HuH-7.5 (cell line): ENCODE measurements around the gene MYO5B.
"Not testable (repeated sequence)": the region's sequence is repeated elsewhere in the genome, so short reads cannot be mapped to it uniquely, and the experiment has no call there.

Source experiments
- DNase-seq: peaks from one replicate; pipeline ENCODE4 v3.0.0; 2011; ENCODE audit warnings: low spot score

The MYO5B gene

DNA sequence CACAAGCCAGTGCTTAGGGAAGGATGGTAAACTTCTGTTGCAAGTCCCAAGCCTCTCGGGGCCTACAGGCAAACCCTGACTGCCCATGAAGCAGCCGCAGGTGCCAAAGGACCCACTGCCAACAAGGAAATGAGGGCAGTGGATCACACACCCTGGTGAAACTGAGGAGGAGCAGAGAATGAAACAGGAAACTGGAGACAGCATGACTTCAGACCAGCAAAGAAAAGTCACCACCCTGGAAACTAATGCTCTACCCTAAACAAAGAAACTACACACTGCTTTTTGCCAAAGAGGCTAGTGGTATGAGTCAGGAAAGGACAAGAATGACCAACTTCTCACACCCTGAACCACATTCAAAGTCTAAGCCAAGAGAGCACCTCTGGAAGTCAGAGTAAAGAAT is 97.2 kb downstream of the MYO5B start:
- no peak for DNase-seq

DNA sequence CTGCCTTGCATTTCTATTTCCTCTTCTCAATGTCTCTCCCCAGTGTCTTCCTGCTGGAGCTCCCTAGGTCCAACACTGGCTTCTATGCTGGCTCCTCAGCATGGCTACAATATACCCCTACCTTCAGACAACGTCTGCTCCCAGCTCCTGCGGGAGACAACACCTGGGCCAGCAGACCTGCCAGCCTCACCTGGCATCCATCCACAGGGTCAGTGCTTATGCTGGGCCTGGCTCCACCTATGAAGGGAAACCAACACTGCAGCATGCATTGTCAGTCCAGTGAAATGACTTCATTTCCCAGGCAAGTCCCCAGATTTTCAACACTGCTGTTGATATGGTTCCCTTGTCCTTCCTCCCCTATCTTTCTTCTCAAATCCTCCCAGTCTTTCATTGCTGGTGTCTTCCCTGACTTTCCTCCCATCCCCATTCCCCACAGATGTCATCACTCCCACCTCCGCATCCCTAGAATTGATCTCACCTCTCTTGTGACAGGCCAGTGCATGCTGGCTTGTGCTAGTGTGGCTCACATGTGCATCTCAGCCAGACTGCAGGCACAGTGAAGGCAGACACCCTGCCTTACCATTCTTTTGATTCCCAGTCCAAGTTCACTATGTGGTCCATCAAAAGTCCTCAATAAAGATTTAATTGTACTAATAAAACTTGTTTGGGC is 98.0 kb downstream of the MYO5B start:
- no peak for DNase-seq

DNA sequence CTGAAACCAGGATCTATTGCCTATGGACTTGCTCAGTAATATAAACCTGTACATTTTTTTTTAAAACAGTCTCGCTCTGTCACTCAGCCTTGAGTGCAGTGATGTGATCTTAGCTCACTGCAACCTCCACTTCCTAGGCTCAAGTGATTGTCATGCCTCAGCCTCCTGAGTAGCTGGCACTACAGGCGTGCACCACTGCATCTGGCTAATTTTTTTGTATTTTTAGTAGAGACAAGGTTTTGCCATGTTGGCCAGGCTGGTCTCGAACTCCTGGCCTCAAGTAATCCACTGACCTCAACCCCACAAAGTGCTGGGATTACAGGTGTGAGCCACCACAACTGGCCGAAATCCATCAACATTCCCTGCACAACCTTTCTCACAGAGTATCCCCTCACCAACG is 100.2 kb downstream of the MYO5B start:
- DNase-seq = not testable (repeated sequence)

DNA sequence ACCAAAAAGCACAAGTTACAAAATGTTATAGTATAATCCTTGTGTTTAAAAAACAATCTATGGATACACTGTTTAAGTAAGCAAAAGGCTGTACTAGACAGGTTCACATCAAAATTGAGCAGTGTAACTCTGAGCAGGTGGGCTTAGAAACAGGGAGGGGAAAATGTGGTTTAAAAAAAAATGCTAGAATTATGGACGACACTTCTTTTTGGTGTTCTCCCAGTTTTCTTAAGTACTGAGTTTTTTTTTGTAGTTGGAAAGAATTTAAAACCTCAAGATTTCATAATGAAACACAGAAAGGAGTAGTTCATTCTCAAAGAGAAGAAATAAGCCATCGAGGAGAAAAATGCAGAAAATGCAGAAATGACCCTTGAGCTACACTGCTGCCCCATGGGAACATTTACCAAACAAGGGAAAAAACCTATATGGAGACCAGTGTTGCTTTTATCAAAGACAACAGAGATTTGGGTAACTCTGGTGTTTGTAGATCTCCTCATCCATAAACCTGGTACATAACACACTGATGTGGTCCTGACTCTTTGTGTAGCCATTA is 100.7 kb downstream of the MYO5B start:
- no peak for DNase-seq

DNA sequence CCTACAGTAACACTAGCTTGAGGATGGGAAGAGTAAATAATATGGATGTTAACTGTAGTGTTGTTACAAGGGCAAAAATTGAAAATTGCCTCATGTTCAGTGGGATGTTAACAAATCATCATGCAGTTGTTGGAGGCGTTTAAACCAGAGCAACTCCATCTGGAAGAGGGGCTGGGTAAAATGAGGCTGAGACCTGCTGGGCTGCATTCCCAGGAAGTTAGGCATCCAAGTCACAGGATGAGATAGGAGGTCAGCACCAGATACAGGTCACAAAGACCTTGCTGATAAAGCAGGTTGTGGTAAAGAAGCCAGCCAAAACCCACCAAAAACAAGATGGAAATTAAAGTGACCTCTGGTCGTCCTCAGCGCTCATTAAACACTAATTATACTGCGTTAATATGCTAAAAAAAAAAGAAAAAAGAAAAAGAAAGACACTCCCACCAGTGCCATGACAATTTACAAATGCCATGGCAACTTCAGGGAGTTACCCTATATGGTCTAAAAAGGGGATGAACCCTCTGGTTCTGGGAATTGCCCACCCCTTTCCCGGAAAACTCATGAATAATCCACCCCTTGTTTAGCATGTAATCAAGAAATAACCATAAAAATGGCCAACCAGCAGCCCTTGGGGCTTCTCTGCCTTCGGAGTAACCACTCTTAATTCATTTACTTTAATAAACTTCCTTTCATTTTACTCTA is 101.4 kb downstream of the MYO5B start:
- DNase-seq = no peak

- DNase-seq = no peak
Observed at GRCh38 chr18:50092245-50092805, 102.6 kb downstream of the MYO5B start.

DNA sequence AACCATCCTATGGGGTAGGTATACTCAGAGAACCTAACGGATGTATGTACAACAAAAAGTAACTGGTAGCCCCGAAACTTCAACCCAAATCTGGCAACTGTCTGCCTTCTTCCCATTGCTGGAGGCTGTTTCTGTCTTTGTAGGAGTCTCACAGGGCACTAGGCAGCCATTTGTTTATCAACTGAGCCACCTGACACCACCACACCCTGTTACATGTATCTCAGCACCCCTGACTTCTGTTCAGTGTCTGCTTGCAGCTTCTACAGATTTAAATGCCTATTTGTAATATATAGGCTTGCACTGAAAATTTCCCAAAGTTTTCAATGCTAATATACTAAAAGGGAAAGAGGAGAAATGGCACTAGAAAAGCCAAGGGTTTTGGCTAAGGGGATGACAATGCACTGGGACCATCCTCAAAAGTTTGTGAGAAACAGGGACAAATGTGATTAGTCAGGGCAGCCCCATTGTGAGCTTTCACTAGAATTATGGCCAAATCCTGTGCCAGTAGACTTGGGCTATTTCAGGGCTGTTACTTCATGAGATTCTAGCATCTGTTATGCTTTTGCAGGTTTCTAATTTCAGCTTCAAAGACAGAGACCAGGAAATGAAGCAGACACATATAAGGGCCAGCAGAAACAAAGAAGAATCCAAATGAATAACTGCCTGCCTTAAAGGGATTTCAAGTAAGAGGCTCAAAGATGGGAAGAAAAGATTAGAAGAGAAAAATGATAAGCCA is 103.3 kb downstream of the MYO5B start:
- no peak for DNase-seq

DNA sequence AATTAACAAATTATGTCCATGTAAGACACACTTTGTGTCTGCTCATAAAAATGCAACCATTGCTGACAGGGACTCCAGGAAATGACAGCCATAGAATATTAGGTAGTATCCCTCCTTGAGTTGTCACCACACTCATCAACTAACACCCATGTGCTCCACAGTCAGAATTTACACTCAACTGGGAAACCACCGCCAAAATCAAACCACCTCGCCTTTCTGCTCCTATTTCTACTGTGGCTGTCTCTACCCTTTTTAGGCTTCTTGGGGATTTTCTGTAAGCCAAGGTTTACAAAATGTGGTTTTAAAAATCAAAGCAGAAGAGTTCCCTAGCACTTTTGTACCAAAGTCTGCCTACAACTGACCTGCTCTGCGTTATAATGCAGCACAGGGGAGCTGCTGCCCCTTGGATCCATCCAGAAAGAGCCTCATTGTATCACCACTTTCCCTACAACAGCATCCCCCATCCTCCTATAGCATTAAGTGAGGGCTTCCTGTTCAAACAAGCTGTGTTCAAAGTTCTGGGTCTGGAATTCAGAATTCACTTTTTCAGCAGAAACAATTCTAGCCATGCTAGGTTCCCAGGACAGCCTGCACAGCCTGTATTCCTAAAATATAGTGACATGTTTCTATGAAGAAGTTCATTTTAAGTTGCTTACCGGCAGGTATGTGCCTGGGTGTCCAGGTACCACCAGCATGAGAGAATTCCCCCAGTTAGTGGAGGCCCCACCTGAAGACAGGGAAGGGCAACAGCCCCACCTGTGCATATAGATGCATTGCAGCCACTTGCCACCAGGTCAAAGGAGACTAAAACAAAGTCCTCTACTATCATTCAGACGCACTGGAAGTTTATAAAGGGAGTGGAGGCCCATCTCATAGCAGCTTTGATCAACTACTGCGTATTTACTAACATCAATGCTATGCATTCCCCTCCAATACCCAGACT is 104.3 kb downstream of the MYO5B start:
- DNase-seq = no peak

GRCh38 chr18:50089702-50090101 is 105.2 kb downstream of the MYO5B start:
- DNase-seq = no peak

- DNase-seq = no peak
Observed at GRCh38 chr18:50083708-50084107, 111.2 kb downstream of the MYO5B start.

GRCh38 chr18:50080932-50081560 is 113.9 kb downstream of the MYO5B start:
- no peak for DNase-seq

GRCh38 chr18:50080316-50080715 is 114.6 kb downstream of the MYO5B start:
- no peak for DNase-seq

GRCh38 chr18:50079571-50080295 is 115.2 kb downstream of the MYO5B start:
- no peak for DNase-seq

DNA sequence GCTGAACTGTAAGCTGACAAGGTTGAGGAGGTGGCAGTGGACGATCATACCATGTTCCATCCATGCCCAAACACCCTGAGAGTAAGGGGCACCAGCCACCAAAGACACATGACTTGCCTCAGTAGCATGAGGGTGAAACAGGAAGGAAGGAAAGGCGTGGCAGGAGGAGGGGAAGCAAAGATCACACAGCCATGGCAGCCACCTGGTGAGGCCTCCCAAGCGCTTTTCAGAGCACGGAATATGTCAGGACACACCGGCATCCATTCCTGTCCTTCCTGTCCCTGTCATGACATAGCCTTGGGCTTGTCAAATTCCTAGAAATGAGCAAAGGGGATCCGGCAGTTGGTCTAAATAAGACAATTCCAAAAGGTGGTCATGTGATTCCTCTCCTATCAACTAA is 118.7 kb downstream of the MYO5B start:
- no peak for DNase-seq

GRCh38 chr18:50075772-50076171 is 119.2 kb downstream of the MYO5B start:
- no peak for DNase-seq

- DNase-seq = no peak
Observed at GRCh38 chr18:50074404-50074803, 120.5 kb downstream of the MYO5B start.

DNA sequence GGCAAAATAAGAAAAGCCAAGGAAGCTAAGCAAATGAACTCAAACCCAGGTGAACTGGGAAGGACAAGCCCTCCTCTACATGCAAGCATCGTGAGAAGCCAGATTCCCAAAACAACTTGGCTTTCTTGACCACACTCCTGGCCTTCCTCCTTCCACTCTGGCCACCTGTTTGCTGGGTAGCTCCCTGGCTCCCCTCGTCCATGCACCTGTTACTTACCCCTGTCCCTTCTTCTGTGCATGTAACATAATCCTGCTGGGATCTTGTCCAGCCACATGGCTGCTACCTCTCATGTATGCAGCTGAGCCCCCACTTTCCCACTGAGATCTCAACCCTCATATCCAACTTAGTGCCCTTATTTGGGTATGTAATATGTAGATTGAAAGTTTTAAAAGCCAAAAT is 121.6 kb downstream of the MYO5B start:
- DNase-seq = no peak

GRCh38 chr18:50072146-50072545 is 122.8 kb downstream of the MYO5B start:
- no peak for DNase-seq

DNA sequence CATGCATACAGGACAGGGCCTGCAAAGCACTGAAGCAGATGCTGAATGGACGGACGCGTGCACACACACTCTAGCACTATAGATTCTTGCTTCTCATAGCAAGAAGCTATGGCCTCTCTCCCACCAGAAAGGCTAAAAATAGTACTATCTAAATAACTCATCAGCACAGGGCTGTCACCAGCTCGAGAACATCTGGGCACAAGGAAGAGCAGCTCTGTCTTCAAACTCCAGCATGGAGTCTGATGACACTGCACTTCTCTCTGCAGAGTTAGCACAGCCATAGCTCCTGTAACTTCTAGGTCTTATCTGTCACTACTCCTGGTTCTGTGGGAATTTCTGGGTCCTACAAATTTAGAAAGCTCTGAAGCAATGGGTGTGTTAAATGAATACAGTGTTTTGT is 123.5 kb downstream of the MYO5B start:
- DNase-seq = no peak

- DNase-seq = no peak
Observed at GRCh38 chr18:50069422-50069821, 125.5 kb downstream of the MYO5B start.
